HL-60 (cell line): ENCODE data around the gene COL16A1.

Experiments used
- CTCF ChIP-seq: IDR thresholded peaks from one replicate; pipeline ENCODE4 v1.5.1; 2011; ENCODE audit warnings: low read length, control low read depth, inconsistent platforms; ENCODE audit not compliant: insufficient read depth
- GABPA ChIP-seq: IDR thresholded peaks from 2 replicates; pipeline ENCODE4 v1.6.1; 2012; ENCODE audit warnings: low read depth
- POLR2AphosphoS5 ChIP-seq: IDR thresholded peaks from 2 replicates; pipeline ENCODE4 v1.6.1; 2012; ENCODE audit warnings: low read depth
- REST ChIP-seq: IDR thresholded peaks from 2 replicates; pipeline ENCODE4 v1.6.1; 2012; ENCODE audit warnings: low read depth; ENCODE audit not compliant: insufficient replicate concordance

DNA sequence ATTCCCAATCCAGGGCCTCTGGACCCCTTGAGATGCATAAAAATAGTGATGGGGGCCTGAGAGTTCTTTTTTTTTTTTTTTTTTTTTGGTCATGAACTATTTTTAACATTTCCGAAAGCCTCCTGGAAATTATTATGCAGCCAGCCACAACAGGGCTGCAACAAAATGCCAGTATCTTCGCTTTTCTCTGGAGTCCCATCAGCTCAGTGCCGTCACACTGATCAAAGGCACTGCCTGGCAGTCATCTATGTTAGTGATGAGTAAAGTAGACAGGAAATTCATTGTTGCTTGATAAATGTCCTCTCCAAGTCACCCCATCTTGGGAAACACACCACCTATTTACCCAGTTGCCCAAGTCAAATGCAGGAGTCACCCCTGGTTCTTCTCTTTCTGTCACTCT, 43.9 kb downstream of the COL16A1 start:
- TF ChIP-seq CTCF (no peak), GABPA (no peak), POLR2AphosphoS5 (no peak), REST (no peak)
